Activated T-cell treated with anti-CD3 and anti-CD28 coated beads, Interleukin-2, amount 50 U/mL, for 4 hours (primary cell): ENCODE measurements around the gene REP15. TPM values are rescaled to one million over a fixed set of nuclear protein-coding genes. Genes with fewer than 3 reads are reported as not detected.
A peak's percentile ranks its signal among the peaks of the same experiment; 100 is the strongest.

Experiments used
- ATAC-seq, 2 donors: fragments of 200-7000 bp; cut with Tn5 transposase; one replicate each; pipeline ENCODE4 v1.10.0; 2021
- DNase-seq: peaks from one replicate; pipeline ENCODE4 v3.0.0-alpha.2; 2020
- H3K27me3 Mint-ChIP-seq: one replicate; pipeline ENCODE4 v1.8.0; 2021; ENCODE audit warnings: low read depth, mixed read lengths
- H3K36me3 Mint-ChIP-seq: one replicate; pipeline ENCODE4 v1.8.0; 2022; ENCODE audit warnings: mixed read lengths; ENCODE audit not compliant: insufficient read depth
- H3K4me1 Mint-ChIP-seq: one replicate; pipeline ENCODE4 v1.8.0; 2021; ENCODE audit warnings: low read depth, mixed read lengths
- H3K4me3 Mint-ChIP-seq: one replicate; pipeline ENCODE4 v1.8.0; 2021; ENCODE audit warnings: mild to moderate bottlenecking, moderate library complexity, mixed read lengths
- H3K9me3 Mint-ChIP-seq: one replicate; pipeline ENCODE4 v1.8.0; 2021; ENCODE audit warnings: mixed read lengths
- total RNA-seq, 3 donors: library from RNA; stranded (reverse); gene quantifications; one replicate each; pipeline ENCODE4 v1.2.1, GENCODE V29; 2021

REP15 gene
- total RNA-seq, 3 donors from 2014 or later, result 0.35 to 0.38 (median 0.37) TPM

DNA sequence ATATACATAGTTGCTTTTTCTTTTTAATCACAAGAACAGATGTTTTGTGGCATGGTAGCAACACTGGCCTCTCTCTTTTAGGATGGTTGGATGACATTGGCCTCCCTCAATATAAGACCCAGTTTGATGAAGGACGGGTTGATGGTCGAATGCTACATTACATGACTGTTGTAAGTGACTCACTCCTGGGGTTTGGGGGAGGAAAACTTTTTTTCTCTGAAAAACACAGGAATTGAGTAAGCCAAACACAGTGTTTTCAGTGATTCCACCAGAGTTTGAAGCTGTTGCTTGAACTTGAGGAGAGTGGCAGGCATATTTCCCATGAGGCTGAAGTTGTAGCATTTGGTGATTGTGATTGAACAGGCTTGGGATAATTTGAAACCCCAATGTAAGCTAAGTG lies 13.7 kb upstream of the REP15 start:
- no peak overlapping the region for H3K4me3 Mint-ChIP-seq
- peaks cover 5% of the 10 kb centered on the region for H3K36me3 Mint-ChIP-seq
- no peaks in the 10 kb centered on the region for H3K27me3 Mint-ChIP-seq
- no peak for DNase-seq
- no peaks in the 10 kb centered on the region for H3K4me1 Mint-ChIP-seq
- ATAC-seq, result no peak
- no peaks in the 10 kb centered on the region for H3K9me3 Mint-ChIP-seq

DNA sequence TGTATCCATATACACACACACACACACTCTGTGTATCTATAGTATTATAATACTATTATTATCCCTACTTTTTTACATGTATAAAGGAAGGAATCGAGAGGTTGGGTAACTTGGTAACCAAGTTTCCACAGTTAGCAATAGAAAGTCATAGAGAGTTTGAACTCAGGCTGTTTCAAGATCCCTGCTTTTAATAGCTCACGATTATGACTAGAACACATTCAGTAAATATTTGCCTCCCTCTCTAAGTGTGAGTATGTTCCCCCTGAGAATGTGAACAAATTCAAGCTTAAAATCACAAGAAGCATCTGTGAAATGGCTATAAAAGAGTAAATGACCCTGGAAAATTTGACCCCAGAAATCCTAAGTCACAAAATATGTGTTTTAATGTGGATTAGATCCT lies 11.0 kb upstream of the REP15 start:
- no peaks in the 10 kb centered on the region for H3K4me1 Mint-ChIP-seq
- DNase-seq (no peak), ATAC-seq (no peak)
- no peaks in the 10 kb centered on the region for H3K27me3 Mint-ChIP-seq
- H3K4me3 Mint-ChIP-seq, result no peak overlapping the region
- peaks cover 8% of the 10 kb centered on the region for H3K36me3 Mint-ChIP-seq
- H3K9me3 Mint-ChIP-seq, result no peaks in the 10 kb centered on the region

DNA sequence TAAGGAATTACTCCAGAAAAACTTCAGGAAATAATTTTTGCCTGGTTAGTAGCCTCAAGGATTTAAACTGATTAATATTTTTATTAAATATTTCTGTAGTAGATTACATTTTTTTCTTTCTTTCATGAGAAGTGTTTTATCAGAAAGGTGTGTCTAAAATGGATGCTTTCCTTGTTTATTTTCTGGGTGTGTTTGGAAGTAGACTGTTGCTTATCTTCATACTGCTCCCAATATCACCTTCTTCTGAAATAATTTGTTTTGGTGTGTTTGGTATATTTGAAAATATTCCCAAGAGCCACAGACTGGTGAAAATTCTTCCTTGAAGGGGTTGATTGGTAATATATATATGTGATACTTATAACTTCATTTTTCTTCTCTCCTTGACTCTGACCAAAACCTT lies 10.1 kb upstream of the REP15 start:
- ATAC-seq (no peak), DNase-seq (no peak)
- Mint-ChIP-seq H3K27me3 (no peaks in the 10 kb centered on the region), H3K9me3 (no peaks in the 10 kb centered on the region), H3K36me3 (peaks cover 8% of the 10 kb centered on the region), H3K4me1 (no peaks in the 10 kb centered on the region), H3K4me3 (no peak overlapping the region)

DNA sequence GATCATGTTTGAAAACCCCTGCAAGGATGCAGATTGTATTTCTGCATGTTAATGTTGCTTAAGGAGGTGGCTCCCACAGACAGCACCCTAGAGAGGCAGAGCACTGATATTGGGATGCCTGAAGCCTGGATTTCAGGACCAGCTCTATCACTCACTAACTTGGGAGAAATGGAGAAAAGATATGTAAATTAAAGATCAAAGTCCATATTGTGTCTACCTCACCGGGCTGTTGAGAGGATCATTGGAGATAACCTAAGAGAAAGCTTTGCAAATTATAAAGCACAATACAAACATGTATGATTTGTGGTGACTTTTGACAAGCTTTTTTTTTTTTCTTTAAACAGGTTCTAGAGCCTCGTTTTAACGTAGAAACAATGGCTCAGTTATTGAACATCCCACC lies 7.6 kb upstream of the REP15 start:
- no peaks in the 10 kb centered on the region for H3K9me3 Mint-ChIP-seq

DNA sequence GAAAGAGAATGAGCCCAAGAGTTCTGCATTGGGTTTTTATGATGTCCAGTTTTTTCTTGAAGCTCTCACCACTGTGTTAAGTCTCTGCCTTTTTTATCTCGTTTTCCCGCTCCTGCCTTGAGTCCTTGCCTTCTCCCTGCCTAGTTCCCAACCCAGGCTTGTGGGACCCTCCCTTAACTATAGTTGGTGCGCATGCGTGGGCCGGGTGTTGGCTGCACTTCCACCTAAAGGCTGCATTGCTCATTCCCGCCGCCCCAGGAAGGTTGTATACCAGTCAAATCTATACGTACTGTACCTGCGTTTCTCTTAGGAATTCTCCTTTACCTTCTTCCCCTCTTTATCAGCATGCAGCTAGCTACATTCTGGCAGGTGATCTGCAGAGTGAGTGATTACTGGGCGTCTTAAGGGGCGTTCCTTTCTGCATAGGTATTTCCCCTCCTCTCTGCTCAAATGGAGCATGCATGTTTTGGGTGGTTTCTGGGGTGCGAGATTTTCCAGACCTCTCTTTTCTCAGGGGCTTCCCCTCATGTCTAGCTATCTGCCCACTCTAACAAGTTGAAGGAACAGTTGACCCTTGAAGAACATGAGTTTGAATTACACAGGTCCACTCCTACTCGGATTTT lies 6.6 kb upstream of the REP15 start:
- Mint-ChIP-seq H3K27me3 (no peaks in the 10 kb centered on the region), H3K4me3 (no peak overlapping the region), H3K4me1 (no peaks in the 10 kb centered on the region), H3K9me3 (no peaks in the 10 kb centered on the region), H3K36me3 (peaks cover 8% of the 10 kb centered on the region)
- ATAC-seq, result no peak
- no peak for DNase-seq

More for the DNA sequence above, 7.6 kb upstream of the REP15 start:
- Mint-ChIP-seq H3K36me3 (peaks cover 8% of the 10 kb centered on the region), H3K27me3 (no peaks in the 10 kb centered on the region), H3K4me3 (no peak overlapping the region), H3K4me1 (no peaks in the 10 kb centered on the region)
- ATAC-seq, result no peak
- no peak for DNase-seq

DNA sequence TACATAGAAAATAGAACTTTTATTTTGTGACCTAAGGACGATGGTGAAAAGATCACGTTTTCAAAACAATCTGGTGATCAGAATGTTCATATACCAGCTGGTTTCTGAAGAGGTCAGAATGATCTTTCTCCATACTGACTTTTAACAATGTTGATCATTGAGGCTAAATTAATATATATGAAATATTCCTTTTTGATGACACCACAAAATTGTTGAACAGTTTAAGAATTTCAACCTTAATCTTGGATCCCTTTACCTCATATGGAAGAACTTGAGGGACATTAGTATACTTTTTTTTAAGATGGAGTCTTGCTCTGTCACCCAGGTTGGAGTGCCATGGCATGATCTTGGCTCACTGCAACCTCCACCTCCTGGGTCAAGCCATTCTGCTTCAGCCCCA lies 2.8 kb upstream of the REP15 start:
- ATAC-seq (no peak), DNase-seq (no peak)
- peaks cover 8% of the 10 kb centered on the region for H3K36me3 Mint-ChIP-seq
- H3K4me1 Mint-ChIP-seq, result no peaks in the 10 kb centered on the region
- no peaks in the 10 kb centered on the region for H3K27me3 Mint-ChIP-seq
- H3K4me3 Mint-ChIP-seq, result no peak overlapping the region
- H3K9me3 Mint-ChIP-seq, result no peaks in the 10 kb centered on the region

DNA sequence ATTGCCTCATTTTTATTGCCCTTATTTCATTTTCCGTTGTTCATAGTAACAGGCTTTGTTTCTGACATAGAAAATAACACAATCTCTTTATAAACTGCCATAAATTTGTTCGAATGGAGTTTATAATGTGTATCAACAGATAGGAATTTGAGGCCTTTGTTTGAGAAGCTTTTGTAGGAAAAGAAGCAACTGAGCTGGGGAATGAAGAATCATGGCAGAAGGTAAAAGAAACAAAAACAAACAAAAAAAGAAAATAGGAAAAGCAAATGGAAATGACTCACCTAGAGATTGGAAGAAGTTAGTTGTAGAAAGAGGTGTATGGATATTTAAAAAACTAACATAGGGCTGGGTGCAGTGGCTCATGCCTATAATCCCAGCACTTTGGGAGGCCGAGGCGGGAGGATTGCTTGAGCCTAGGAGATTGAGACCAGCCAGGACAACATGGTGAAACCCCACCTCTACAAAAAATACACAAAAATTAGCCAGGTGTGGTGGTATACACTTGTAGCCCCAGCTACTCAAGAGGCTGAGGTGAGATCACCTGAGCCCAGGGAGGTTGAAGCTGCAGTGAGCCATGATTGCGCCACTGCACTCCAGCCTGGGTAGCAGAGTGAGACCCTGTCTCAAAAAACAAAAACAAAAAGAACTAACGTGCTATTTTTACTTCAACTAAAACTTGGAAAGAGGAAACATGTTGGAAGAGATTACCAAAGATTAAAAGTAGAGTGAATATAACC lies 523 bp upstream of the REP15 start:
- DNase-seq, result no peak
- H3K4me1 Mint-ChIP-seq, result no peaks in the 10 kb centered on the region
- no peak overlapping the region for H3K4me3 Mint-ChIP-seq

DNA sequence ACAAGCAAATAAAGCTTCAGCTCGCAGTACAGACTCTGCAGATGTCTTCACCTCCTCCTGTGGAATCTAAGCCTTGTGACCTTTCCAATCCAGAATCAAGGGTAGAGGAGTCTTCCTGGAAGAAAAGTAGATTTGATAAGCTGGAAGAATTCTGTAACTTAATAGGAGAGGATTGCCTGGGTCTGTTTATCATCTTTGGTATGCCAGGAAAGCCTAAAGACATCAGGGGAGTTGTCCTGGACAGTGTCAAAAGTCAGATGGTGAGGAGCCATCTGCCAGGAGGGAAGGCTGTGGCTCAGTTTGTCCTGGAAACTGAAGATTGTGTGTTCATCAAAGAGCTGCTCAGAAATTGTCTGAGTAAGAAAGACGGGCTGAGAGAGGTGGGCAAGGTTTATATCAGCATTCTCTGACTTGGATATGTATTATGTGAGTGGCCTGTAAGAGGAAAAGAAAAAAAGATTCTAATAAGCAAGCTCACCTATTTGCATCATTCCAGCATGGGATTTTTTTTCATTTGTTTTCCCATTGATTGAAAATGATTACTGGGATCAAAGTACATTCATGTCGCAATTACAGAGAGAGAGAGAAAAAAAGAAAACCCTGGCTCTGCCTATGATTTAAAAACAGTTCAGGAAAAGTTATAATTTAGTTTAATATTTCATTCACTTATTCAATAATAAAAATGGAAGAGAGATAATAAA lies 767 bp downstream of the REP15 start:
- no peak overlapping the region for H3K4me3 Mint-ChIP-seq
- no peaks in the 10 kb centered on the region for H3K9me3 Mint-ChIP-seq
- ATAC-seq (no peak), DNase-seq (no peak)
- peaks cover 4% of the 10 kb centered on the region for H3K27me3 Mint-ChIP-seq
- H3K4me1 Mint-ChIP-seq, result no peaks in the 10 kb centered on the region
- no peaks in the 10 kb centered on the region for H3K36me3 Mint-ChIP-seq

More for the DNA sequence above, 523 bp upstream of the REP15 start:
- H3K27me3 Mint-ChIP-seq, result peaks cover 4% of the 10 kb centered on the region
- ATAC-seq, result no peak
- peaks cover 2% of the 10 kb centered on the region for H3K36me3 Mint-ChIP-seq
- H3K9me3 Mint-ChIP-seq, result no peaks in the 10 kb centered on the region

DNA sequence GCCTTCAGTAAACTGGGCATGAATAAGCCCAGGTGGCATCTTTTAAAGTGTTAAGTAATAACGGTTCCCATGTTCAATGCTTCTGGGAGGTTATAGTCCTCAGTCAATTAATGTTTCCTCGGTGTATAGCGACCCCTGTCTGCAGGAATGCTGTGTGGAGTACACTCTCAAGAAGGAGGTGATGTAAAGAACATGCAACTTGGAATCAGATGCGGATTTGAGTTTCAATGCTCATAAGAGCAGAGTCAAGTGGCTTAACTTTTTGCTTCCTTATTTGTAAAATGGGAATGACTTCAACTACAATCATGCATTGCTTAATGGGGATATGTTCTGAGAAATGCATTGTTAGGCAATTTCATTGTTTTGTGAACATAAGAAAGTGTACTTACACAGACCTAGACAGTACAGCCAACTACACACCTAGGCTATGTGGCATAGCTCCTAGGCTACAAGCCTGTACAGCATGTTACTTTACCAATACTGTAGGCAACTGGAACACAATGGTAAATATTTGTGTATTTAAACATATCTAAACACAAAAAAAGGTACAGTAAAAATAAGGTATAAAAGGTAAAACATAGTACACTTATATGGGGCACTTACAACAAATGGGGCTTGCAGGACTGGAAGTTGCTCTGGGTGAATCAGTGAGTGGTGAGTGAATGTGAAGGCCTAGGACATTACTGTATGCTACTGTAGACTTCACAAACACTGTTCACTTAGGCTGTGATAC lies 7.6 kb downstream of the REP15 start:
- no peaks in the 10 kb centered on the region for H3K36me3 Mint-ChIP-seq
- H3K4me1 Mint-ChIP-seq, result no peaks in the 10 kb centered on the region
- DNase-seq (peak; percentile 58), ATAC-seq (peak; percentile 92 to 96)
- no peak overlapping the region for H3K4me3 Mint-ChIP-seq
- no peaks in the 10 kb centered on the region for H3K9me3 Mint-ChIP-seq
- H3K27me3 Mint-ChIP-seq, result peaks cover 5% of the 10 kb centered on the region

DNA sequence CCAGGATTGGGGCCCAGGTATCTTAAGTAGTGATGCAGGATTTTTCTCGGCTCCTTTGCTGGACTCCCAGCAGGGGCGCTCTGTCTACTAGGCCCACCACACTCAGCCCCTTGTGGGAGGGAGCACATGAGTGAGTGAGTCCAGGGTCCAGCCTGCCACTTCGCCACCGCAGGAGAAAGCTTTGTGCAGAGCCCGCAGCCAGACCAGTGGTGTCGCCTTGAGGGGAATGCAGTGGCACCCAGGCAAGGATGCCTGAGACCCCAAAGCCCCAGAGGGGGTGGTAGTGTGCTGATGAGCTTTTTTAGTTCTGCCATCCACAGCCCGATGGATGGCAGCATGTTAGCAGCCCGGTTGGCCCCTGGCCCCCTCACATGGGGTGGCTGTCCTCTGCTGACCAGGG lies 9.0 kb downstream of the REP15 start:
- Mint-ChIP-seq H3K4me3 (no peak overlapping the region), H3K9me3 (no peaks in the 10 kb centered on the region), H3K36me3 (no peaks in the 10 kb centered on the region), H3K27me3 (peaks cover 1% of the 10 kb centered on the region), H3K4me1 (no peaks in the 10 kb centered on the region)
- DNase-seq (no peak), ATAC-seq (no peak)

DNA sequence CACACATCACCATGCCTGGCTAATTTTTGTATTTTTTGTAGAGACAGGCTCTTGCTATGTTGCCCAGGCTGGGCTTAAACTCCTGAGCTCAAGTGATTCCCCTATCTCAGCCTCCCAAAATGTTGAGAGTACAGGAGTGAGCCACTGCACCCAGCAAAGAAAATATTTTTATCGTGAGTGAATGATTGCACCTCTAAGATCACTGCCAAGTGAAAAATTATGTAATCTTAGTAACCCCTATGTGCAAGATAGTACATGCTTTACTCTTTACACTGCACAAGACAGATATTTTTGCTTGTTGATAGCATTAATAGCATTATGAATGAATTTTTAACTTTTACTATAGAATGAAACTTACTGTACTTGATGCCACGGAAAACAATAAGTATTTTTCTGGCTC lies 11.0 kb downstream of the REP15 start:
- no peak for DNase-seq
- no peak for ATAC-seq
- Mint-ChIP-seq H3K36me3 (peaks cover 3% of the 10 kb centered on the region), H3K4me3 (no peak overlapping the region), H3K9me3 (no peaks in the 10 kb centered on the region), H3K27me3 (peaks cover 1% of the 10 kb centered on the region), H3K4me1 (peaks cover 9% of the 10 kb centered on the region)

DNA sequence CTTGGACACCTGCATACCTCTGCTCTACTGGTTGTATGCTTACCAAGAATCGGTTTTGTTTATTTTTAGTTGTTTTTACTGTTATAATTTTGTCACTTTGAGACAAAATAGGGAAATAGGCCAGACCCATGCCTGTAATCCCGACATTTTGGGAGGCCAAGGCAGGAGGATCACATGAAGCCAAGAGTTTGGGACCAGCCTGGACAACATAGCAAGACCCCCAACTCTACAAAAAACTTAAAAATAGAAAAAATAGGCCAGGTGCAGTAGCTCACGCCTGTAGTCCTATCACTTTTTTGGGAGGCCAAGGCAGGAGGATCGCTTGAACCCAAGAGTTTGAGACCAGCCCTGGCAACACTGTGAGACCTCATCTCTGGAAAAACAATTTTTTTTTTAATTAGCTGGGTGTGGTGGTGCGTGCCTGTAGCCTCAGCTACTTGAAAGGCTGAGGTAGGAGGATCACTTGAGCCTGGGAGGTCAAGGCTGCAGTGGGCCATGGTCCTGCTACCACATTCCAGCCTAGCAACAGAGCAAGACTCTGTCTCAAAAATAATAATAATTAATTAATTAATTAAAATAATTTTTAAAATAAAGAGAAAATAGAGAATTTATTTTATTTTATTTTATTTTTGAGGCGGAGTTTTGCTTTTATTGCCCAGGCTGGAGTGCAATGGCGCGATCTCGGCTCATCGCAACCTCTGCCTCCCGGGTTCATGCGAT lies 13.1 kb downstream of the REP15 start:
- Mint-ChIP-seq H3K9me3 (no peaks in the 10 kb centered on the region), H3K4me3 (peak overlapping the region; percentile 97), H3K36me3 (peaks cover 11% of the 10 kb centered on the region), H3K4me1 (peaks cover 20% of the 10 kb centered on the region), H3K27me3 (peaks cover 1% of the 10 kb centered on the region)
- no peak for ATAC-seq
- no peak for DNase-seq

DNA sequence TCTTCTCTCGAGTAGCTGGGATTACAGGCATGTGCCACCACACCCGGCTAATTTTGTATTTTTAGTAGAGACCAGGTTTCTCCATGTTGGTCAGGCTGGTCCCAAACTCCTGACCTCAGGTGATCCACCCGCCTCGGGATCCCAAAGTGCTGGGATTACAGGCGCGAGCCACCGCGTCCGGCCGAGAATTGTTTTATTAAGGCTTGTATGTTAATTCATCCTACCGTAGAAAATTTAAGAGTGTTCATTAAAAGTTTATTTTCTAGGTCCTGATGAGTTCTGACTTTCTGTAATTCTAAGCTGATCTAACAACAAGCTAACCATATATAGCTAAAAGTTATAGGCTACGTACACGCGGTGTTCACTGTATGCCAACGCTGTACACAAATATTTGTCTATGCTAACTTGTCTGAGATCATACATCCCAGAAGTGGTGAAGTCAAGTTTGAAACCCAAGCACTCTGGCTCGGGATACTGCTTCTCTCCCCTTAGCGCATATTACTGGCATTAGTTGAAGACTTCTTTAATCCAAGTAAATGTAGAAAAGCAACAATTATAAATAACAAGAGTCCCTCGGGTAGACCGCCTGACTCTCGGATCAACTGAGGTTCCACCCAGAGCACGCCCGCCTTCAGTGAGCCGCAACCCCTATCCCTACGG lies 13.8 kb downstream of the REP15 start:
- Mint-ChIP-seq H3K4me1 (peaks cover 23% of the 10 kb centered on the region), H3K9me3 (no peaks in the 10 kb centered on the region), H3K4me3 (peak overlapping the region; percentile 97), H3K36me3 (peaks cover 14% of the 10 kb centered on the region), H3K27me3 (peaks cover 1% of the 10 kb centered on the region)
- peak; percentile 39 for ATAC-seq
- DNase-seq, result no peak
